Smooth muscle cell of the brain vasculature (primary cell): ENCODE measurements around the gene PRXL2B.

ENCODE experiments used
- DNase-seq: peaks from one replicate; pipeline ENCODE4 v3.0.0-alpha.2; 2012; ENCODE audit warnings: low read depth, low spot score

The PRXL2B gene

GRCh38 chr1:2585318-2586092 is 1.1 kb upstream of the PRXL2B start:
- no peak for DNase-seq

GRCh38 chr1:2587071-2587859 is 688 bp downstream of the PRXL2B start:
- DNase-seq: no peak

- DNase-seq: no peak
These were observed 1.4 kb downstream of the PRXL2B start for GRCh38 chr1:2587860-2588571.

GRCh38 chr1:2588661-2589430 is 2.3 kb downstream of the PRXL2B start:
- DNase-seq: no peak

DNA sequence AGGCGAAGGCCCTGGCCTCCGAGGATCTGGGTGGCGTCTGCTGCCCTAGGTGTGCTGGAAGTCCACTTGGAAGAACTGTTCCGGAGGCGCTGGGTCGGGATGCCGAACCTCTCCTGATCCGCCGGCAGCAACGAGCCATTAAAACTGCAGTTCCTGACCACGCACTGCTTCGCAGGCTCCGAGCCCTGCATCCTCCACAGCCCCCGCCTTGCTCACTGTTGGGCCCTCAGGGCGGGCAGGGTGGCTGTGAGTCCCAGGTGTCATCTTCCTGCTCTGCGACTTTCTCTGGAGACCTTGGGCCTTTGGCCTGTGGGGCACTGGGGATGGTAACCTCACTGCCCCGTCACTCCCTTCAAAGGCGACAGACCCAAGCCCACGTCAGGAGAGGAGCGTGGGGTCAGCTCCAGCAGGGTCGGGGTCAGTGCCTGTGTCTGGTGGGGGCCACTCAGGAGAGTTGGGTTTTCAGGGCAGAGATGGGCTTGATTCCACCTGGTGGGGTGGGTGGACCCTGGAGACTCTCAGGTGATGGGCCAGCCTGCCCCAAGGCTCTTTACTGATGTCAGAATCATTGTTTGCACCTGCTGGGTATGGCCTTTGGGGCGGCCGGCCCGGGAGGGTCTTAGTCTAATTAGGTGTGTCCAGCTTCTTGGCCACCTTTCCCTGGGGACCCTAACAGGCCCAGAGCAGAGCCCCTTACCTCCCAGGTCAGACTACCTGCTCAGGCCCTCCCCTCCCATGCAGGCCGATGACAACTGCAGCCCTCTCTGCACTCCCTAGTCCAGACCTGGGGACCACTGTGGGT is 3.1 kb downstream of the PRXL2B start:
- no peak for DNase-seq

GRCh38 chr1:2590233-2591141 is 3.9 kb downstream of the PRXL2B start:
- no peak for DNase-seq

DNA sequence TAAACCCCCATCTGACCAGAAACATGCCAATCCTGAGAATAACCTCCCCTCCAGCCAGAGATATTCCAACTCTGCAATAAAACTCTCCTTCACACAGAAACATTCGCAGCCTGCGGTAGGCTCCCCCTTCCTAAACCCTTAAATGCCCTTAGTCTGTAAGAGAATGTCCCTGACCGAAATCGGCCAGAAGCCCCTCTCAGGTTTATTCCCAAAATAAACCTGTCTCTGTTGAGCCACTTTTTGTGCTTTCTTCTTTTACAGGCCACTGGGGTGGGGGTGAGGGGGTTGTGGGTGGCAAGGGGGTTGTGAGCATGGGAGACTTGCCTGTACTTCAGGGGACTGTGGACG is 4.6 kb downstream of the PRXL2B start:
- no peak for DNase-seq

- DNase-seq: no peak
These were observed 5.1 kb downstream of the PRXL2B start for GRCh38 chr1:2591581-2592261.

GRCh38 chr1:2592672-2593071 is 6.1 kb downstream of the PRXL2B start:
- DNase-seq: no peak

DNA sequence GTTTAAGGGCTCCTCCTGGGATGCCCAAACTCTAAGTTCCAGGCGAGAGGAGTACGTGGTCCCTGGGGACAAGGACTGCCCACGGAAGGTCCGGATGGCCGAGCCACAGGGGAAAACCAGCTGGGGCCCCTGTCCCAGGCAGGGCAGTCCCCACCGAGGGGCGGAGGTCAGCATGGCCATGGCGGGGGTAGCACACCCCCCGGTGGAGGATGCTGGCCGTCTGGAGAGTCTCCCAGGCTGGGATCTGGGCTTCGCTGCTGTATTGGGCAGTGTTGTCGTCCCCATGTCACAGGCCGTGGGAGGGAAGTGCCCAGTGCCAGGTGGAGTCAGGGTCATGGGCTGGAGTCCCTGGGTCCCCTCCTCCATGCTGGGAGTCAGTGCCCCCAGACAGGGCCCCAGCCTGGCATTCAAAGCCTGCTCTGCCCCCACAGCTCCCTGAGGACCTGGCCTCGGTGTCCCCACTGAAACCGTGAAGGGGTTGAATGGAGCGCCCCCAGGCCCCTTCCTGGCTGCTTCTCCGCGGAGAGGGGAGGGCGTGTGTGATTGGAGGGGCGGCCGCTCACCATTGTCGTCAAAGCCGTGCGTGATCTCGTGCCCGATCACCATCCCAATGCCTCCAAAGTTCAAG is 6.8 kb downstream of the PRXL2B start:
- DNase-seq: no peak

GRCh38 chr1:2594001-2594640 is 7.5 kb downstream of the PRXL2B start:
- DNase-seq: no peak

DNA sequence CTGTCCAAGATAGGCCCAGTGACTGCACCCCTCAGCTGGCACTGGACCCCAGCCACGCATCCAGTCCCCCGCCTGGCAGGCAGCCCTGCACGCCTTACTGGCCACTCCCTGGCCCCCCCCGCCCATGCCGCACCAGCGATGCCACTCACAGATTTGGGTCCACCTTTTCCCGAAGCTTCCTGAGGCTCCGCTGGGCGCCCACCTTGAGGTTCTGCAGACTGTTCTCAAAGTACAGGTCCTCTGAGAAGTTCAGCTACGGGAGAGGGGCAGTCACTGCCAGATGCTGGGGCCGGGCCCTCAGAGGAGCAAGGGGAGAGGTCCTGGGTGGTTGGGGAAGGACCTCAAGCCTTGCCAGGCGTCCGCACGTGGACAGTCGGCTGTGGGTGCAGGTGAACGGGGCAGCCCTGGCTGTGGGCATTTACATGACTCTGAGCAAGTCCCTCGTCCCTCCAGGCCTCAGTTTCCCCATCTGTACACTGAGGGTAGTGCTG is 8.1 kb downstream of the PRXL2B start:
- DNase-seq: no peak

DNA sequence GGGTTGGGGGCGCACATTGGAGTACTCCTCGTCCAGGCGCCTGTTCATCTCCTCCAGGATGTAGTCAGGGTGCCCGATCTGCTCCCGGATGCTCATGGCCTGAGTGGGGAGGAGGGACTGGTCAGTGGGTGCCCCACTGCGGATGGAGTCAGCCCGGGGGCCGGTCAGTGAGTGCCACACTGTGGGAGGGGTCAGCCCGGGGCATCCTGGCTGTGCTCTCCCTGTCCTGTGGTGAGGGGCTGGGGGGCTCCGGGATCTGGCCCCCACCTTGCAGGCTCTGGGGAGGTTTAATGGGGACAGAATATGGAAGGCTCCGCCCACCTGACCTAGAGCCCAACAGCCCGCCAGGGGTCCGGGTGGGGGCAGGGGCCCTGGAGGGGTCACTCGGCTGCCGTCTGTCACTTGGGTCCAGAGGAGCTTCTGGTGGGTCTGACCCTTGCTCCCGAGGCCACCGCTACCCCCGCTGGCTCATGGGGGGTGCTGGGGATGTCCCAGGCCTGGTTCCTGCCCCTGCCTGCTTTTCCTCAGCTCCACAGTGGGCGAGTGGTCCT is 8.8 kb downstream of the PRXL2B start:
- DNase-seq: no peak

- DNase-seq: no peak
These were observed 9.4 kb downstream of the PRXL2B start for GRCh38 chr1:2595812-2596529.

- no peak for DNase-seq
These were observed 10.2 kb downstream of the PRXL2B start for GRCh38 chr1:2596530-2597333.
